OCI-LY1 (cell line): ENCODE results near the gene NALCN.

Source experiments
- EZH2 ChIP-seq: fragments of 200-600 bp; sonication (generic), shearing (Covaris generic); IDR thresholded peaks from 2 replicates; pipeline ENCODE4 v1.8.0; 2017; ENCODE audit warnings: borderline replicate concordance, mixed run types, mild to moderate bottlenecking, antibody characterized with exemption, low read length, moderate library complexity, mixed read lengths
- TF ChIP-seq, protein P1 (sequence below): fragments of 200-600 bp; sonication (generic), shearing (Covaris generic); IDR thresholded peaks from 2 replicates; pipeline ENCODE4 v1.5.1; 2017; ENCODE audit warnings: mild to moderate bottlenecking, antibody characterized with exemption, low read length, moderate library complexity, mixed read lengths

GRCh38 chr13:101155920-101156319 lies 260.4 kb downstream of the NALCN start:
- TF ChIP-seq, protein P1, sequence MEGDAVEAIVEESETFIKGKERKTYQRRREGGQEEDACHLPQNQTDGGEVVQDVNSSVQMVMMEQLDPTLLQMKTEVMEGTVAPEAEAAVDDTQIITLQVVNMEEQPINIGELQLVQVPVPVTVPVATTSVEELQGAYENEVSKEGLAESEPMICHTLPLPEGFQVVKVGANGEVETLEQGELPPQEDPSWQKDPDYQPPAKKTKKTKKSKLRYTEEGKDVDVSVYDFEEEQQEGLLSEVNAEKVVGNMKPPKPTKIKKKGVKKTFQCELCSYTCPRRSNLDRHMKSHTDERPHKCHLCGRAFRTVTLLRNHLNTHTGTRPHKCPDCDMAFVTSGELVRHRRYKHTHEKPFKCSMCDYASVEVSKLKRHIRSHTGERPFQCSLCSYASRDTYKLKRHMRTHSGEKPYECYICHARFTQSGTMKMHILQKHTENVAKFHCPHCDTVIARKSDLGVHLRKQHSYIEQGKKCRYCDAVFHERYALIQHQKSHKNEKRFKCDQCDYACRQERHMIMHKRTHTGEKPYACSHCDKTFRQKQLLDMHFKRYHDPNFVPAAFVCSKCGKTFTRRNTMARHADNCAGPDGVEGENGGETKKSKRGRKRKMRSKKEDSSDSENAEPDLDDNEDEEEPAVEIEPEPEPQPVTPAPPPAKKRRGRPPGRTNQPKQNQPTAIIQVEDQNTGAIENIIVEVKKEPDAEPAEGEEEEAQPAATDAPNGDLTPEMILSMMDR: peak; percentile 56
- no peak for TF ChIP-seq EZH2
